CD4-positive, alpha-beta T cell treated with Interleukin-2 at 100 ng/mL for 4 hours (primary cell): ENCODE results near the gene MALRD1.

Experiments
- DNase-seq: peaks from one replicate; pipeline ENCODE4 v3.0.0-alpha.2; 2020; ENCODE audit warnings: low spot score

Gene MALRD1

GRCh38 chr10:19048489-19048888, at the start of gene MALRD1:
Gene MALRD1, plus strand, starts transcription at chr10:19048801. Its CDS starts 138 bp downstream, at chr10:19048939.
- DNase-seq: no peak

DNA sequence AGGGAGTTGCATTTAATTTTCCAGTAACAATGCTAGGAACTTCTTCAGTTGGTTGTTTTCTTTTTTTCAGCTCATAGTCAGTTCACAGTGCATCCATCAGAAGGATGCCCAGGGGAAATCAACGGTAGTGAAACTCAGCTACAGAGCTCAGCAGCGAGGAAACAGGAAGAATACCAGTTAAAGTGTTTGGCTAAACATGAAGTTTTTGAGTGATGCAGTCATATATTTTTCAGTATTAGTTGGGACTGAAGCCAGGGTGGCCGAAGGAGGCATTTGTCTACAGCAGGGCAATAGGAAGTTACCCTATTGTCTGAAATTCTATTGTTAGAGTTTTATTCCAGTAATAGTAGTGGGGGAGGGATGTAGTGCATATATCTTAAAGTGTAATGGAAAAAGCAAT, 45.3 kb upstream of the MALRD1 start:
- DNase-seq: no peak

- DNase-seq: no peak
Measured at GRCh38 chr10:19012111-19012510, 36.5 kb upstream of the MALRD1 start.

- no peak for DNase-seq
Measured at GRCh38 chr10:19014034-19014433, 34.6 kb upstream of the MALRD1 start.

- no peak for DNase-seq
Measured at GRCh38 chr10:19014498-19014897, 34.1 kb upstream of the MALRD1 start.

- DNase-seq: no peak
Measured at GRCh38 chr10:19017116-19017890, 31.3 kb upstream of the MALRD1 start.

GRCh38 chr10:19021162-19021561, 27.4 kb upstream of the MALRD1 start:
- DNase-seq: no peak

GRCh38 chr10:19024611-19025010, 24.0 kb upstream of the MALRD1 start:
- DNase-seq: no peak

GRCh38 chr10:19031763-19032162, 16.8 kb upstream of the MALRD1 start:
- no peak for DNase-seq

- DNase-seq: no peak
Measured at GRCh38 chr10:19033741-19034140, 14.9 kb upstream of the MALRD1 start.

DNA sequence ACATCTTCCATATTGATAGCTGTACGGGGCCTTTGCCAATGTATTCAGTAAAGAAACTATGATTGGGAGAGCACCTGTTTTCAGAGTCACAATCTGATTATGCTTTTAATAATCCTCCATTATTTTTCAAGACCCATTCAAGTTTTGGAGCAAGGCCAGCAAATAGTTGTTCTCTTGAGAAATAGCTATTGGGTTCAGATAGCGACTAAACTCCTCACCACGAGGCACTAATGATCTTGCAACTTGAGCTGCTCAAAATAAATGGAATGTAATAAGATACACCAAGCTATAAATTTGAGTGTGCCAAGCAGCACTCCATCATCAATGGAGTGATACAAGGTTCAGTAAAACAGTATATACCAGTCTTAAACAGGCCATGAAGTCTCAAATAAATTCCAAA, 7.4 kb upstream of the MALRD1 start:
- DNase-seq: no peak

DNA sequence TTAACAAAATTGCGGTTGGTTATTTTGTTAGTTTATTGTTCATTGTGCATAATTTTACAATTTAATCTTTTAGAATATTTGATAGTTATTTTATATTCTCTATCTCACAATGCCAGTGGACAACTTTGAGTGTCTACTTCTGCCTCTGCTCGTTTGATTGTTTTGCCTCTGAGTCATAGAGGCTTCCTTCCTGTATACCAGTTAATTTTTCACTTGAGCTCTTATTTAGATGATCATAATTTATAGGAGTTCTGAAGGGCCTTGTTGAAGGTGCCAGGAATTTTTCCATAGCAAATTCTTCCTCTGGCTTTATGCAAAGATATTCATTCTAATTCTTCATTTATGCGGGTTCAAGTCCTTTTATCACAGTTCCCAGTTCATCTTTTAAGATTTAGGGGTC, 5.2 kb upstream of the MALRD1 start:
- no peak for DNase-seq

- DNase-seq: no peak
Measured at GRCh38 chr10:19046679-19047078, 1.9 kb upstream of the MALRD1 start.

DNA sequence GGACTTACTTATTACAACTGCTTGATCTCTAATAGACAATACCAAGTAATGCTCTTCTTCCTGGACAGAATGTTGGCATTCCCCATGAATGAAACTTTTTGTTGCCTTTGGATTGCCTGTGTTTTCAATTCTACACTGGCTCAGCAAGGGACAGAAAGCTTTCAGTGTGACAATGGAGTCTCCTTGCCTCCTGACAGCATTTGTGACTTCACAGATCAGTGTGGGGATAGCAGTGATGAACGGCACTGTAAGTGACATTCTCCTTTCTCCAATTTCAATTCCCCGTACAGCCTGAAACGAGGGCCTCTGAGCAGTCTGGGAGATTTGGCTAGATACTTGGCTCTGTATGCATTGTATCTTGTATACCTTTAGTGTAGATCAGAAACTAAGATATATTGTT, 290 bp downstream of the MALRD1 start:
- no peak for DNase-seq

DNA sequence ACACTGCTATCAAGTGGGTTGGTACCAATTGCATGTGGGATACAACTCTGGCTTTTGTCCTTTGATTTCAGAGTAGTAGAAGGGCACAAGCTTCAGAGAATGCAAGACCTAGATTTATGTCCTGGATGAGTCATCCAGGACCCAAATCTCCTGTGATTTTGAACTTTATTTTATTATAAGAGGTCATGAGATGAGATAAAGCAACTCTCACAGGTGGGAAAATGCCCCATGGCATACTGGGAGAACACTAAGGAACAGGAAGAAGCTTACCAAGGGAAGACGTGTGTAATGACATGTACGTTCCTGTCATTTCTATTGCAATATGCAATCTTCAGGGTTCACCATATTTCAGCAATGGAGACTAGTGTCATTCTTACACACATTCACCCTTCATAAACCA, 966 bp downstream of the MALRD1 start:
- no peak for DNase-seq

GRCh38 chr10:19054289-19054835, 5.8 kb downstream of the MALRD1 start:
- DNase-seq: no peak

DNA sequence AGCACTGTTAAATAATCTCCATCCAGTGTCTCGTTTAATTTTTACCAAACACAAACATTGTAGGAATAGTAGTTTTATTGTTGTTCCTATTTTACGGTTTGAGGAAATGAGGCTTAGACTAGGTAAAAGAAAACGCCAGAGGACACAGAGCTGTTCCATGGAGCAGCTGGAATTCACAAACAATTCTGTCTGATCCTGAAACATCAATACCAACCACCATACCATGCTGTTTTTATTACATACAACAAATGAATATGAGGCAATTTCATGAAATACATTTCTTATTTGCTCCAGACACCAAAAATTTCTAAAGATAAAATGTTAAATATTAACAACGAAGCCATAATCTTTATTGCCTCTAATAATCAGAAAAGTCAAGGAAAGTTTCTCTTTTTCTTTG, 9.4 kb downstream of the MALRD1 start:
- DNase-seq: no peak

DNA sequence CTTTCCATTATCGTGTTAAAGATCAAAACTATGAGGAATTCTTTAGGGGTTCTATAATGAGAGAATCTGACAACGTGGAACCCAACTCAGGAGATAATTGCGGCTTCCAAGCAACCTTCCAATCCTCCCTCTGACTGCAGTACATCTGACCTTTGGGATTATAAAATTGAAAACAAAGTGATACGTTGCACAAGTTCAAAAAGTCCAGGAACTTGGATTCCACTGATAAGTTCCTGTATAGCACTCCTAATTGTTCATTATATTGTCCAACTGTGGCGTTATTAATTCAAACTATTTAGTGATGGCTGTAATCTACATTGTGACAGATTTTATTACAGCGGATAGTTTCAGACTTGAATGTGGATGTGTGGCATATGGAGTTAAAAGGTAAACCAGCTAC, 15.4 kb downstream of the MALRD1 start:
- DNase-seq: no peak

DNA sequence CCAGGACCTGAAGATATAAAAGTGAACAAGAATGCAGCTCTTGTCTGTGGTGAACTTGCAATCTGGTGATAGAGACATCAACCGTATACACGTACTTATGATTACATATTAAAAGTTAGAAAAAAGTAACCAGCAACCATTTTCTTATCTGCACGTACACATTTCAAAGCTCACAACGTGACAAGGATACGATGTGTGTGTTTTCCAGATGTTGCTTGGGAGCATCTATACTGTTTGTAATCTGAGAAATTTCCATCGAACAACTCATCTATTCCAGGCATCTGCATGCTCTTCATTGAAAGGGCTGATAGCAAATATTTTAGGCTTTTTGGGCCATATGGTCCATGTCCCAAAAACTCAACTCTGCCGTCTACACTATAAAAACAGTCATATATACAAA, 23.3 kb downstream of the MALRD1 start:
- no peak for DNase-seq

GRCh38 chr10:19077276-19077675, 28.7 kb downstream of the MALRD1 start:
- DNase-seq: no peak

DNA sequence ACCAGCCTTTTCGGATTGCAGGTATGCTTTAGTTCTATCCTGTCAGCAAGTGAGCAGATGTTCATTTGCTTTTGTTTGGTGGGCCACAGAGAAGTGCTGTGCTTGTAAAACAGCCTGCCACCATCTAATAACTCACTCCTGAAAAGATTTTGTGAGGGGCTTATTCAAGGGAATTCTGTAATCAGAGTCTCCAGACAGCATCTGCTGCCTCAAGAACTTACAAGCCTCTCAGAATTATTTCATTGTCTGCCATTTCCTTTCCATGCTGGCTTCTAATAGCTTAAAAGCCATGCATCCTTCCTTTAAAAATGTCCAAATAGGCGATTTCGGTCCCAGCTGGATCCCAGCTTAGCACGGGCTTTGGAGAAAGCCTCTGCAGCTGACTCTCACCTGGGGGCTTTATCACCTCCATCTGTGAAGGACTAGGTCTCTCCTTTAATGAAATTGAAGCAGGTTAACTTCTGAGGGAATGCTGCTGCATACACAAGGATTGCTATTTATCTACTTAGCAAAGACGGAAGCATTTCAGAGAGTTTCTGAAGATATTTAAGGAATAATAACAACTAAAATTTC, 48.0 kb downstream of the MALRD1 start:
- no peak for DNase-seq

DNA sequence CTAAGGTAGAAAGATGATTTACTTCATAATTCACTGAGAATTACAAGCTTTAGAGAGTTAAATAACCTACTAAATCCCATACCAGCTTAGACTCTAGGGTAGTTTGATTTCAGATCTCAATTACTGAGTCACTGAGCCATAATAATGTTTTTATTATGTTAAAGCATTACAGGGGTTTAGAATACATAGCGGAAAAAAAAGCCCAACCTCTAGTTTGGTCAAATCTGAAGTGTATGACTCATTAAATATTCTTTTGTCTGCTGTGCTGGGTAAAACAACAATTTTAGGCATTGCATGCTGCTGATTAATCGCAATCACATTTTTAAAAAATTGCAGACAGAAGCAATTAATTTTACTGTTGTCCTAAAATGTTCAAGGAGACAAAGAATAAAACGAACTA, 48.5 kb downstream of the MALRD1 start:
- DNase-seq: no peak

DNA sequence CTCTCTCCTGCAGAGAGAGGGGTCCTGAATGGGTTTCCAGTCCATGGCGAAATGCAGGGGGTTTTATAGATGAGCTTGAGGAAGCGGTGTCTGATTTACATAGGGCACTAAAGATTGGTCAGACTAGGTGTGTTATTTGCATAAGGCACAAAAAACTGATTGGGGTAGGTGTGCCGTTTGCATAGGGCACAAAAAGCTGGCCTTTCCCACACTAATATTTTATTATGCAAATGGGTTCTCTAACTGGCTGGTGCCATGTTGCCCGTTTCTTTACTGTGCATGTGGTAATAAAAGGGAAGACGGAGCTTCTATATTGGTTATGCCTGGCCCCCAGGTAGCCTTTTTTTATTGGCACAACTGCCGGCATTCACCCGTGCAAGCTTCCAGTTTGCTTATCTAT, 50.2 kb downstream of the MALRD1 start:
- DNase-seq: no peak

GRCh38 chr10:19107406-19107805, 58.8 kb downstream of the MALRD1 start:
- no peak for DNase-seq
